ENCODE measurements around the gene VAT1.

GRCh38 chr17:43068570-43069367 lies 46.6 kb upstream of the VAT1 start:
- no peak for TF ChIP-seq EZH2 (IDR thresholded peaks at IDR 0.05; ENCODE audit: borderline replicate concordance, low read depth, low read length, severe bottlenecking)
- TF ChIP-seq, protein P1, sequence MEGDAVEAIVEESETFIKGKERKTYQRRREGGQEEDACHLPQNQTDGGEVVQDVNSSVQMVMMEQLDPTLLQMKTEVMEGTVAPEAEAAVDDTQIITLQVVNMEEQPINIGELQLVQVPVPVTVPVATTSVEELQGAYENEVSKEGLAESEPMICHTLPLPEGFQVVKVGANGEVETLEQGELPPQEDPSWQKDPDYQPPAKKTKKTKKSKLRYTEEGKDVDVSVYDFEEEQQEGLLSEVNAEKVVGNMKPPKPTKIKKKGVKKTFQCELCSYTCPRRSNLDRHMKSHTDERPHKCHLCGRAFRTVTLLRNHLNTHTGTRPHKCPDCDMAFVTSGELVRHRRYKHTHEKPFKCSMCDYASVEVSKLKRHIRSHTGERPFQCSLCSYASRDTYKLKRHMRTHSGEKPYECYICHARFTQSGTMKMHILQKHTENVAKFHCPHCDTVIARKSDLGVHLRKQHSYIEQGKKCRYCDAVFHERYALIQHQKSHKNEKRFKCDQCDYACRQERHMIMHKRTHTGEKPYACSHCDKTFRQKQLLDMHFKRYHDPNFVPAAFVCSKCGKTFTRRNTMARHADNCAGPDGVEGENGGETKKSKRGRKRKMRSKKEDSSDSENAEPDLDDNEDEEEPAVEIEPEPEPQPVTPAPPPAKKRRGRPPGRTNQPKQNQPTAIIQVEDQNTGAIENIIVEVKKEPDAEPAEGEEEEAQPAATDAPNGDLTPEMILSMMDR (IDR thresholded peaks at IDR 0.05; ENCODE audit: borderline replicate concordance, extremely low read depth, low read length, poor library complexity, severe bottlenecking) = no peak
